ENCODE data around the gene RNF125.
"Not testable (repeated sequence)": the region's sequence is repeated elsewhere in the genome, so short reads cannot be mapped to it uniquely, and the experiment has no call there.

The RNF125 gene

DNA sequence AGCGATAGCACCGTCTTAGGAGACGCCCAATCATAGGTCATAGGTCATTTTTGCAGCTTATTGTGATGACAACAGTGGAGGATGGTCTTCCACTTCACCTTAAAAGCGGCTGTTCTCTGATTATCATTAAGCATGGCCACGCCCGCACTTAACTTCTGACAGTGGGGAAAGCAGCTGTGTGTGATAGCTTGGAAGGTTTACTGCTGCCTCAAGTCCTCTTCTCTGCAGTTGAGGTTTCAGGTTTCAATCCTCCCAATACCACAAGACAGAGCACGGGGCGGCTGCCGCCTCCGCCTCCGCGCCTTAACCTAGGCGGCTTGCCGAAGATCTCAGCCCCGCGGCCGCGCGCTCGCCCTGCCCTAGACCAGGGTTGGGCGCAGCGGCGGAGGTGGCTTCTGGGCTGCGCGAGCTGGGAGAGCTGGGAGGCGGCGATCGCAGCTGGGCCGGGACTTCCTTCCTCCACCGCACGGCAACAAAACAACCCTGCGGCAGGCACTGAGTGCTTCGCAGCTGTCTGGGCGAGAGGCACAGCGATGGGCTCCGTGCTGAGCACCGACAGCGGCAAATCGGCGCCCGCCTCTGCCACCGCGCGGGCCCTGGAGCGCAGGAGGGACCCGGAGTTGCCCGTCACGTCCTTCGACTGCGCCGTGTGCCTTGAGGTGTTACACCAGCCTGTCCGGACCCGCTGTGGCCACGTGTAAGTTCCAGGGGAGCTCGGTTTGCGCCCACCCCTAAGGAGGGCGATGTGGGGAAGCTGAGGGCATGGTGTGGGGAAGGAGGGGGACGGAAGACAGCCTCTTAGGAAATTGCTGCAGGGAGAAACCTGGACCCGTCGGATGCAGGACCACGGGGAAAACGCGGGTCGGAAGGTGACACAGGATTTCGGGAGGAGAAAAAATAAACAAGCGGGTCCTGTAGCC is at the start of gene RNF125:
TSS of gene RNF125 (plus strand) at position 495 of the 920 bp plus-strand sequence. CDS start at position 534, 39 bp downstream.
- DNase-seq = no peak

DNA sequence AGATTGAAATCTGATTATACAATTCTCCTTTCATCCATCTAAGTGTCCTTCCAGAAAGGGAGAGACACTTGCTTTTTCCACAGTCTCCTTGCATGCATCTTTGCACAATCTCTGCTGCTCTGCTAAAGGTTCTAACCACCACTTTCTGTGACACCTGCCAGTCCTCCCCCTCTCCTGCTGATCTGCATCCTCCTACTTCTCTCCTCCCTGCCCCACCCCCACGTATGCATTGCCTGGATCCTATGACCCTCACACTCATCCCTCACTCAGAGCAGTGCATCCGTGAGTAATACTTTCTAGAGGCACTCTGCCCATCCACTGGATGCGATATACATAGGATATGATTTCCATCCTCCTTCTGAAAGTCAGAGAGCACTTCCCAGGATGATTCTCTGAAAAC is 48.0 kb upstream of the RNF125 start:
- no peak for DNase-seq

DNA sequence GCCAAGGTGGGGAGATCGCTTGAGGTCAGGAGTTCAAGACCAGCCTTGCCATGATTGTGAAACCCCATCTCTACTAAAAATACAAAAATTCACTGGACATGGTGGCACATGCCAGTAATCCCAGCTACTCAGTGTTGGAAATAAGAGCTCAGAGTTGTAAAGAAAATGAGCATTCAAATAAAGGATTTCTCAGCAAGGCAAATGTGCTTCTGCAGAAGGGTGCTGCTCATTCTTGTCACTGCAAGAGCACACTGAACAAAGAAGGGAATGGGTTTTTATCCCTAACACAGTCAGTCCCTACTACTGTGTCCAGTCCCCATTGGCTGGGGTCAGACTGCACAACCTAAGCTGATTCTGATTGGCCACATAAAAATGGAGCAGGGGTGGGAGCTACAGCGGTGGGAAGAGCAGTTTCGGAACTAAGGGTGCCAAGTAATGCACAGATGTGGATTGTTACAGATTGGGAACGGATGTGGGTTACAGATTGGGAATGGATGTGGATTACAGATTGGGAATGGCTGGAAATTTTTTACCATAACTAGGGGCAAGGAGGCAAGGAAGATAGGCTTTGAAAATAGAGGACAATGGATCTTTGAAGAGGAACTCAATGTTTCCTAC is 44.6 kb upstream of the RNF125 start:
- DNase-seq = no peak

DNA sequence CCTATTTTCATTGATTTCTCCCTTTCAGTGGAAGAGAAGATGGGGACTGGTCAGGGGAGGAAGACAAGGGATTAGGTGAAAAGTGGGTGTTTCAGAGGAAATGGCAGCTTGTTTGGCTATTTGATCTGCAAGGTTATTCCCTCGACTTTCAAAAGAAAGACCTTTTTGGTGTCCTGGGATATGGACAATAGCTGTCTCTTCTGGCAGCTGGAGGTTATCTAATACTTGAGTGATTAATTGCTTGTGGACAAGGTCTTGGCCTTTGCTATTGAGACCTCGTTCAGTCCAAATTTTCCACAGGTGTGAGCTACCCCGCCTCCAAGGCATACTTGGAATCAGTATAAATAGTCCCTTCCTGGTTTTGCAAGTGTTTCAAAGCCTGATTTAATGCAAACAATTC is 42.4 kb upstream of the RNF125 start:
- no peak for DNase-seq

DNA sequence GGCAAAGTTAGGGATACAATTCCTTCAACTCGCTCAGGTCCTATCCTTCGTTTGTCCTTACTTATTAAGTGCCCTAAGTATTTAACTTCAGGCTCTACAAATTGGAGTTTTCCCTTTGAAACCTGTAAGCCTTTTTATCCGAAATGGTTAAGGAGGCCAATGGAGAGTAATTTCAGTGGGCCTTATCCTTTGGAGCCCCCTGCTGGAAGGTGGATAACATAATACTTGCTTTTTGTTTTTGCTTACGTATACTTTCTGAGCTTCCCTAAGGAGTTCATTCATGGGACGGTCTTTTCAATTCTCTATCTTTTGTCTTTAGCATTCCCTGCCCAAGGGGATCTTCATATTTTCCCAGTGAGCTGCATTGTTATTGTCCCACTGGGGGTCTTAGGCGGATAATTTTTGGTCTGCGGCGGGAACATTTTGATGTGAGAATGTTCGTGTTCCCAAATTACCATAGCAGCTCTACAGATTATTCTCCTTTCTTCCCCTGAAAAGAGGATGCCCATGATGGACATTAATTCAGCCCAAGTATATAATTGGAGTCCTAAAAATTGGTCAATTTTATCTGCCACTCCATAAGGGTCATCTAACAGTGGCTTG is 41.3 kb upstream of the RNF125 start:
- DNase-seq = no peak

DNA sequence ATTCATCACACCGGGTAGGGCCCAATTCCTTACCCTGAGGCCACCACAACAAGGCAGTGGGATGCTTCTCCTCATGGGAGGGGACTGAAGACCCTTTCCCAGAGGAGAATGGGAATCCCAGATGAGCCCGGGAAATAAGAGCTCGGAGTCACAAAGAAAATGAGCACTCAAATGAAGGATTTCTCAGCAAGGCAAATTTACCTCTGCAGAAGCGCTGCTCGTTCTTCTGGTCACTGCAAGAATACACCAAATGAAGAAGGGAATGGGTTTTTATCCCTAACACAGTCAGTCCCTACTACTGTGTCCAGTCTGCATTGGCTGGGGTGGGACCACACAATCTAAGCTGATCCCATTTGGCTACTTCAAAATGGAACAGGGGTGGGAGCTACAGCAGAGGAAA is 40.0 kb upstream of the RNF125 start:
- no peak for DNase-seq

DNA sequence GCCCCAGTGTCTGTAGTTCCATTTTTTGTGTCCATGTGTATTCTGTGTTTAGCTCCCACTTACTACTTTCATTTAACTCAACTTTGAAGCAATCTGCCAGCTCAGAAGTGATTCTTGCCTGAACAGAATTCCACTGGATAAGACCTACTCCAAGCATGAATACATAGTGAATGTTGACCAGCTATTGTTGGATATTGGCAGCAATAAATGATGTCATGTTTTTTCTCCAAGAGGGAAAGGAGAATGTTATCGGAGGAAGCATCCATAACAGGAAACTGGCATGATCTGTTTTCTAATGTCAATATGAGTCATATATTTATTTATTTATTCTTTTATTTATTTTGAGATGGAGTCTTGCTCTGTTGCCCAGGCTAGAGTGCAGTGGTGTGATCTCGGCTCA is 38.9 kb upstream of the RNF125 start:
- DNase-seq = no peak

DNA sequence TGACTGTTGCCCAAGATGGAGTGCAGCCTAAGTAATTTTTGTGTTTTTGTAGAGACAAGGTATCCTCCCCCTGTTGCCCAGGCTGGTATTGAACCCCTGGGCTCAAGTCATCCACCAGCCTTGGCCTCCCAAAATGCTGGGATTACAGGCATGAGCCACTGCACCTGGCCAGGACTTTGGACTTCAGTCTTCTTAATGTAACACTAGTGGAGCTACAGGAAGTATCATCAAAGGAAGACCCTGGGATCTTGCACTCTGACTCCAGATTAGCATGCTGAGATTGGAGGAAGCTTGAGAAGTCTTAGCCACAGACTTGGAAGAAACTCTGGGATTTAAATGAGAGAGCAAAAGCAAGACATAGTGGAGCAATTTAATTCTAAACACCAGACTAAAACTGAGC is 37.8 kb upstream of the RNF125 start:
- DNase-seq = no peak

DNA sequence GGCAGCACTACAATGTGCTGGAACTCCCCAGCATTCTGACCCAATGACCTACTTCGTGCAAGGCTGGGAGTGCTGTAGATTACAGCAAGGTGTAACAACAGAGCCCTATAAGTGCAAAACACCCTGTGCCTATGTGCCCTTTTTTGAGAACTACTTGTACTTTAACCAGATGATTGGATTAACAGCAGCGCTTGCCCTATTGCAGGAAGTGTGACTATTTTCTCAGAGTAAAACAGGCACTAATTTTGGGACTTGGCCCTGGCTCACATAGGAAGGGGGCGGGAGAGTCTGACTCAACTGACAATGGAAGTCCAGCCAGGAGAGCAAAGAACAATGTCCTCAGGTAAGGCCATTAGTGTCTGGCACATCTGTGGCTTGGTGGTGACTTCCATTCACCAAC is 35.6 kb upstream of the RNF125 start:
- no peak for DNase-seq

DNA sequence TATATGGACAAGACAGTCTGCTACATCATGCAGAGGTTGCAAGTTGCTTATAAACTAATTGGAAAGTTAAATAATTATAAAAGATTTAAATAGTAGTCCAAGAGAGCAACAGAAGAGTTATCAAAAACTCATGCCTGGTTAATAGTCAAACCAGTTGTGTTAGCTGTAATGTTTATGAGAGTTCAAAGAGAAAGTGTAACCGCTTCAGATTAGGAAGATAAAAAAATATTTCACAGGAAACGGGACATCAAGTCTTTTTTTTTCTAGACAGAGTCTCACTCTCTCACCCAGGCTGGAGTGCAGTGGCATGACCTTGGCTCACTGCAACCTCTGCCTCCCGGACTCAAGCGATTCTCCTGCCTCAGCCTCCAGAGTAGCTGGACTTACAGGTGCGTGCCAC is 34.6 kb upstream of the RNF125 start:
- DNase-seq = no peak

DNA sequence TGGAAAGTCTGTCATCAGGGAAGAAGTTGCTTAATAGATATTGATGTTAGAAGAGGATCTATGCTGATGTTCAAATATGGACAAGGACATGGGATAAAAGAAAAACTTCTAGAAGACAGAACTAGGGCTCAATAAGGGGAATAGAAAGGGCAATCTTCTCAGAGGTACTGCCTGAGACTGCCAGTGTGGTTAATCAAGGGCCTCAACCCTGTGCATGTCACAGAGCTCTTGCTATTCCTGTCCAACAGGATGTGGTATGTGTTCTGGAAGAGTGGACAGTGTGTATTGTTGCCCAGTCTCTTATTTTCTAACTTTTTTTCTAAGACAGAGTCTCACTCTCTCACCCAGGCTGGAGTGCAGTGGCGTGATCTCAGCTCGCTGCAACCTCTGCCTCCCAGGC is 27.8 kb upstream of the RNF125 start:
- DNase-seq = no peak

DNA sequence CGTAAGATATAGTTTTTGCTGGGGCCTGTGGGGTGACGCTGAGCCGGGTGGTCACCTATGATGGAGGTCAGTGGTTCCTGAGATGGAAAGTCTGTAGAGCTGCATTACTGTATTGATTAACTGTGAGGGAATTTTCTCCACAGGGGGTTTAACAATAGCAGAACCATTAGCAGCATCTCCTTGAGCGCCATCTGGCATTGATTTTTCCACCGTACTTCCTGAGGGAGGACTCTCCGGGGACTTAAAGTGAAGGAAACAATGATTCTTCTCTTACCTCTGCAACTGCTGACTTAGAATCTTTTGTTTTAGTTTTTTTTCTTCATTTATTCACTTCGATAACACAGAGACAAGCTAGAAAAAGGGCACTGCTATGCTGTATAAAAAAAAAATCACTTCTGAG is 22.6 kb upstream of the RNF125 start:
- no peak for DNase-seq

DNA sequence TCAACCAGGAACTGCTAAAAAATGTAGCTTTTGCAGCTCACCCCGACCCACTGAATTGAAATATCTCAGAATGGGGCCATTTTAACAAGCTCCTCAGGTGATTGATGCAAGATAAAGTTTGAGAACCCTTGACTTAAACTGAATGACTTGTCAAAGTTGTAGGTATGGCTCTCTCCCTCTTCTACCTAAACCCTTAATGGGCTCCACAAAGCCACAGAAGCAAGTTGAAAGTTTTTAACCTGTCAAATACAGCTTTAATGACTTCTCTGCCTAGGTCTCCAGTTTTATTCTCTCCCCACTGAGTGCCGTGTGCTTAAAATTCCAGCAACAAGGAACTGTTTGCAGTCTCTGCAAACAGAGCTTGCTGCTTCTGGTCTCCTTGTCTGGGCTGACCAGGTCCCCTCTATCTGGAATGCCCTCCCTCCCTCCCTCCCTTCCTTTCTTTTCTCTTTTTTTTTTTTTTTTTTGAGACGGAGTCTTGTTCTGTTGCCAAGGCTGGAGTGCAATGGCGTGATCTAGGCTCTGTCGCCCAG is 19.7 kb upstream of the RNF125 start:
- DNase-seq = no peak

DNA sequence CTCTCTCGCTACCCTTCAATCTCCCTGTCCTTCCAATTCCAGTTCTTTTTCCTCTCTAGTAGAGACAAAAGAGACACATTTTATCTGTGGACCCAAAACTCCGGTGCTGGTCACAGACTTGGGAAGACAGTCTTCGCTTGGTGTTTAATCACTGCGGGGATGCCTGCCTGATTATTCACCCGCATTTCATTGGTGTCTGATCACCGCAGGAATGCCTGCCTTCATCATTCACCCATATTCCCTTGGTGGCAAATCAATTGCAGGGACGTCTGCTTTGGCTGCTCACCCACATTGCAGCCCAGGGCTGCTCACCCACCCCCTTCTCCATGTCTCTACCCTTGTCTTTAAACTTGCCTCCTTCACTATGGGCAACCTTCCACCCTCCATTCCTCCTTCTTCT is 17.5 kb upstream of the RNF125 start:
- DNase-seq = not testable (repeated sequence)

DNA sequence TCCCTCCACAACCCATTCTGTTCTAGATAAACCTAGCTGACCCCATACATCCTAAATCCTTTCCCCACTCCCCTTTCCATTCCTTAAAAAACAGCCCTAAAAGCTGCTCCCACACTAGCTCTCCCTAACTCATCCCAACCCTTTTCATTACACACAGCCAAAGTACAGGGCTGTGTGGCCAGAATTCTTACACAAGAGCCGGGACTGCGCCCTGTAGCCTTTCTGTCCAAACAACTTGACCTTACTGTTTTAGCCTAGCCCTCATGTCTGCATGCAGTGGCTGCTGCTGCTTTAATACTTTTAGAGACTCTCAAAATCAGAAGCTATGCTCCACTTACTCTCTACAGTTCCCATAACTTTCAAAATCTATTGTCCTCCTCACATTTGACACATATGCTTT is 14.8 kb upstream of the RNF125 start:
- DNase-seq = not testable (repeated sequence)

DNA sequence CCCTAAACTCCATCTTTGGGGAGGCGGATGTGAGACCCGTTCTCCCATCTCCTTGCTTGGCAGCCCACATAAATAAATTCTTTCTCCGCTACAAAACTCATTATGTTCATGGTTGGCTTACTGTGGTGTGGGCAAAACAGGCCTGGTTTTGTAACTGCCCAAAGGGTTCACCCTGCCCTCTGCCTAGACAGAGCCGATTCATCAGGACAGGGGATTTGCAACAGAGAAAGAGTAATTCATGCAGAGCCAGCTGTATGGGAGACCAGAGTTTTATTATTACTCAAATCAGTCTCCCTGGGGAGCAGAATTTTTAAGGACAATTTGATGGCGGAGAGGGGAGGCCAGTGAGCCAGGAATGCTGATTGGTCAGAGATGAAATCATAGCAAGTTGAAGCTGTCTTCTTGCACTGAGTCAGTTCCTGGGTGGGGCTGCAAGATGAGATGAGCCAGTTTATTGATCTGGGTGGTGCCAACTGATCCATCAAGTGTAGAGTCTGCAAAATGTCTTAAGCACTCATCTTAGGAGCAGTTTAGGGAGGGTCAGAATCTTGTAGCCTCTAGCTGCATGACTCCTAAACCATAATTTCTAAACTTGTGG is 8.4 kb upstream of the RNF125 start:
- no peak for DNase-seq

DNA sequence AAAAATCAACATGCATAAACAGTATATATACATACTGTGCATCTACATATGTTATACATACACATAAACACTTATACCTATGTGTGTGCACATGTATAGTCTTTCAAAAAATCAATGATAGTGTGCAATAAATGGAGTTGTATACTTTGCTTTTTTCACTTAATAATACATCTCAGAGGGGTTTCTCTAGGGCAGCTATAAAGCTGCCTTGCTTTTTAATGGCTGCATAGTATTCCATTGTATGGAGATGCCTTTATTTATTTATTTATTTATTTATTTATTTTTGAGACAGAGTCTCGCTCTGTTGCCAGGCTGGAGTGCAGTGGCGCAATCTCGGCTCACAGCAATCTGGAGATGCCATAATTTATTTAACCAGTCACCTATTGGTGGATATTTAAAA is 7.4 kb upstream of the RNF125 start:
- DNase-seq = no peak

DNA sequence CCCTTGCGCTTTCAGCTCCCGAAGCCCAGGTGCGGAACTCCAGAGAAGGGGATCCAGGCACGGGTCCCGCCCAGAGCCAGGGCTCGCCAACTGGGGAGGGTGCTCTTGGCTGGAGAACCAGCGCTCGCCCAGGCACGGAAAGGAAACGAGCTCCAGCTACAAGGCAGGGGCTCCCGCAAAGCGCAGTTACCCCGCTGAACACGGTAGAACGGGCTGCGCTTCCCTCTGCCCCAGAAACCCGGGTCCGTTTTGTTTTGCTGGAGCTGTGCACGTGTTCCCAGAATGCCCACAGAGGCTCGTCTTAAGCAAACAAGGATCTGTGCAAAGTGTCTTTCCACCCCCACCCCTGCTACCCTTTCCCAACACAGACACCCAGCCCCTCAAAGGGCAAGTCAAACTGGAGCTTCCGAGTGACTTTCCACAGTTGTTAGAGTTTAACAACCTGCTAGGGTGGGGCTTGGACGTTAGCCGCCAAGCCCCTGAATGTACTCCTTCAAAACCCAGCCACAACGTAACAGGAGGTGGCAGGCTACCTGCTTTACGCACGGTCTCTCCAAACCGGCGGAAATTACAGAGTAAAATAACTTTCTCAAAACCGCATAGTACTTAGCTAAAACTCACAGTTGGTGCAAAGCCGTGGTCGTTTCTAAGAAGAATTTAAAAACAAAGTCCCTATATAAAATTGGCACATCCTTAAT is 775 bp downstream of the RNF125 start:
- no peak for DNase-seq

DNA sequence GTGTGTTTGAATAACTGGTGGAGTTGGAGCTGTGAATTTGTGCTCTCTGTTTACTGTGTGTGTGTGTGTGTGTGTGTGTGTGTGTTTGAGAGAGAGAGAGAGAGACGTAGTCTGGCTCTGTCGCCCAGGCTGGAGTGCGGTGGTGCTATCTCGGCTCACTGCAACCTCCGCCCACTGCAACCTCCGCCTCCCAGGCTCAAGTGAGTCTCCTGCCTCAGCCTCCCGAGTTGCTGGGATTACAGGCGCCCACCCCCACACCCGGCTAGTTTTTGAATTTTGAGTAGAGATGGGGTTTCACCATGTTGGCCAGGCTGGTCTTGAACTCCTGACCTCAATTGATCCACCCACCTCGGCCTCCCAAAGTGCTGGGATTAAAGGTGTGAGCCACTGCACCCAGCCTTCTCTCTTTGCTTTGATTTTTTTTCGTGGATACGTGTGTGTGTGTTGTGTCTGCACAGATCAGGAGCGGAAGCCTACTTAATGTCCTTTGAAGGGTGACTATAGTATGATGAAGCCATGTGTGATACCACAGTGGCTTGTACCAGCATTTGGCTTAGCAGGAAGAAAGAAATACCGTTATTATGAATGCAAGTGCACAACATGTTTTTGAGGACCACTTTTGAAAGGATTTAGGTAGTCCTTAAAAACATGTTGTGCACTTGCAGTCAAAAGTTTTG is 1.5 kb downstream of the RNF125 start:
- not testable (repeated sequence) for DNase-seq

DNA sequence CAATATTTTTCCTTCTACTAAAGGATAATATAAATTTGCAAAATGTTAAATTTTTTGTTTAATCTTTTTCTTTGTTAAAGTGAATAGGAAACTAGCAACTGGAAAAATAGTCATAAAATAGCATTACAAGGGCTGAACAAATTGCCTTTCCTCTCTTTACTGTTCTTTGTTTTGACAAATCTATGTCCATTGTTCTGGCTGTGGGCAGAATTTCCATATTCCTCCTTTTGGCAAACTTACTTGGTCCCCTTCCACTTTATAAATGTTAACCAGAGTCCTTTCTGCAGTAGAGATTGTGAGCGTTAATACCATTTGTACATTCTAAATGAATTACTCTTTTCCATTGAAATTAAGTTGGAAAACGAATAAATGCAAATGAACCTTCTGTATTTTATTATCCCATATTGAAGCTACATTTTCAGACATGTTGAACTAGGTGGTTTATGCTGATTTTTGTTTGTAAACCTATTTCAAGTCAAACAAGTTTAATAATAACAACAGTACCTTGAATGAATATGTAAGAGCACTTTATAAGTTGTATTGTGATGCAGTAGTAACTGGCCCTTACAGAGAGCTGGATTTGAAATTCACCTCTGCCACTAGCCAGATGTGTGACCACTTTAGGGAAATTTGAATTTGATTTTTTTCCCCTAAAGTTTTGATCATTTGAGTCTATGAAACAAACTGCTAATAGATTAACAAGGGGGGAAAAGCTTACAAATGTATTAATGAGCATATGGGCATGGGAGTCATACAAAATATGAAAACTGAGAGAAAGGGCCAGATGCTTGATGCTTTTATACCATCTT is 3.3 kb downstream of the RNF125 start:
- no peak for DNase-seq

DNA sequence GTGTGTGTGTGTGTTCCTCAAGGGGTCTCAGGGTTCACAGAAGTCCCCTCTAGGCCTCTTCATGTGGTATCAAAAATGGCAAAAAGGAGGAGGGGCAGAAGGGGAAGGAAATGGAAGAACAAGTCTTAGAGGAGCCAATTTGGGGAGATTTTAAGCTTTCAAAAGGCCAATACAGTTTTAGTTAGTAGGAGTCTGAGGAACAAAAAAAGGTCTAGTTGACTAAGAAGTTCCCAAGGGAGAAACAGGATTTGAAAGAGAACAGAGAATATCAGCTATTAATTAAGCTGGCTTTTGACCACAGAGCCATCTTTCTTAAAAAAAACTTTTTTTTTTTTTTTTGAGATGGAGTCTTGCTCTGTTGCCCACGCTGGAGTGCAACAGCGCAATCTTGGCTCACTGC is 7.1 kb downstream of the RNF125 start:
- no peak for DNase-seq
